Measurements from ENCODE around the gene LOXL1.

The LOXL1 gene

DNA sequence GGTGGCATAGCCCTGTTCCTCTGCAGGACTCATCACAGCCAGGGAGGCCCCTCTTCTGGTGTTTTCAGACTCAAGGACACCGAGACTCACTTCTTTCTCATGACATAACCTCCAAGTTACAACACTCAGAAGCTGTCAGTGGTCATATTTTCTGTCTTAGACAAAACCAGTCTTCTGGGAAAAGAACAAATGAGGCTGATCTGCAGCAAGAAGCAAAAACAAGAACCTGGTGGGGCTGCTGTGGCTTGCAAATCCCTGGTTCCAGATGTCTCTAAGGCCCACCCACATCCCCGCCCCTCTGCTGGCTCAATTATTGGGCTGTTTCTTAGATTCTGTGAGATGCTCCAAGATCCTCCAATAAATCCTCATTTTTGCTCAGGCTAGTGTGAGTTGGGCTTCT, 16.6 kb upstream of the LOXL1 start:
- TF ChIP-seq EP300 (IDR thresholded peaks at IDR 0.05; ENCODE audit: borderline replicate concordance) (no peak), TAF1 (IDR thresholded peaks at IDR 0.05; ENCODE audit: low read depth) (no peak), MAX (IDR thresholded peaks at IDR 0.05) (no peak), RAD21 (IDR thresholded peaks at IDR 0.05; ENCODE audit: low read depth) (no peak), TCF12 (IDR thresholded peaks at IDR 0.05; ENCODE audit: low read depth) (no peak)

GRCh38 chr15:73910522-73911303, 15.5 kb upstream of the LOXL1 start:
- TF ChIP-seq MAX (IDR thresholded peaks at IDR 0.05) (no peak), CREB1 (IDR thresholded peaks at IDR 0.05; ENCODE audit: low read depth) (no peak), TEAD4 (IDR thresholded peaks at IDR 0.05) (no peak), RAD21 (IDR thresholded peaks at IDR 0.05; ENCODE audit: low read depth) (no peak), CEBPB (IDR thresholded peaks at IDR 0.05) (no peak), EGR1 (IDR thresholded peaks at IDR 0.05) (no peak), YY1 (IDR thresholded peaks at IDR 0.05; ENCODE audit: low read depth) (no peak)

- no peak for TF ChIP-seq EGR1 (IDR thresholded peaks at IDR 0.05)
- TF ChIP-seq TEAD4 (IDR thresholded peaks at IDR 0.05) = no peak
- no peak for TF ChIP-seq TCF12 (IDR thresholded peaks at IDR 0.05; ENCODE audit: low read depth)
- no peak for TF ChIP-seq USF1 (IDR thresholded peaks at IDR 0.05)
- TF ChIP-seq ZBTB7A (IDR thresholded peaks at IDR 0.05; ENCODE audit: low read depth) = no peak
- no peak for TF ChIP-seq TAF1 (IDR thresholded peaks at IDR 0.05; ENCODE audit: low read depth)
- TF ChIP-seq MAX (IDR thresholded peaks at IDR 0.05) = no peak
- TF ChIP-seq REST (IDR thresholded peaks at IDR 0.05; ENCODE audit: low read depth) = no peak
- no peak for TF ChIP-seq YY1 (IDR thresholded peaks at IDR 0.05; ENCODE audit: low read depth)
- no peak for TF ChIP-seq FOXM1 (IDR thresholded peaks at IDR 0.05; ENCODE audit: borderline replicate concordance, low read depth)
- no peak for TF ChIP-seq RAD21 (IDR thresholded peaks at IDR 0.05; ENCODE audit: low read depth)
- TF ChIP-seq EP300 (IDR thresholded peaks at IDR 0.05; ENCODE audit: borderline replicate concordance) = no peak
- TF ChIP-seq CEBPB (IDR thresholded peaks at IDR 0.05) = no peak
- no peak for TF ChIP-seq NFIC (IDR thresholded peaks at IDR 0.05)
- no peak for TF ChIP-seq CREB1 (IDR thresholded peaks at IDR 0.05; ENCODE audit: low read depth)
These were observed 14.1 kb upstream of the LOXL1 start for GRCh38 chr15:73912030-73912596.

- TF ChIP-seq EP300 (IDR thresholded peaks at IDR 0.05; ENCODE audit: borderline replicate concordance) (no peak), MAX (IDR thresholded peaks at IDR 0.05) (no peak), CEBPB (IDR thresholded peaks at IDR 0.05) (no peak), EGR1 (IDR thresholded peaks at IDR 0.05) (no peak), REST (IDR thresholded peaks at IDR 0.05; ENCODE audit: low read depth) (no peak), ZBTB7A (IDR thresholded peaks at IDR 0.05; ENCODE audit: low read depth) (no peak), NFIC (IDR thresholded peaks at IDR 0.05) (no peak)
These were observed 12.1 kb upstream of the LOXL1 start for GRCh38 chr15:73914145-73914544.

GRCh38 chr15:73915082-73915481, 11.2 kb upstream of the LOXL1 start:
- TF ChIP-seq FOXM1 (IDR thresholded peaks at IDR 0.05; ENCODE audit: borderline replicate concordance, low read depth) (no peak), EP300 (IDR thresholded peaks at IDR 0.05; ENCODE audit: borderline replicate concordance) (no peak), CREB1 (IDR thresholded peaks at IDR 0.05; ENCODE audit: low read depth) (no peak), RAD21 (IDR thresholded peaks at IDR 0.05; ENCODE audit: low read depth) (no peak), TEAD4 (IDR thresholded peaks at IDR 0.05) (peak; percentile 64; the same call in 1 of the 2 replicates), USF1 (IDR thresholded peaks at IDR 0.05) (no peak), CEBPB (IDR thresholded peaks at IDR 0.05) (peak; percentile 77), YY1 (IDR thresholded peaks at IDR 0.05; ENCODE audit: low read depth) (no peak), REST (IDR thresholded peaks at IDR 0.05; ENCODE audit: low read depth) (no peak), NFIC (IDR thresholded peaks at IDR 0.05) (no peak), MAX (IDR thresholded peaks at IDR 0.05) (no peak), TCF12 (IDR thresholded peaks at IDR 0.05; ENCODE audit: low read depth) (no peak), EGR1 (IDR thresholded peaks at IDR 0.05) (no peak), ZBTB7A (IDR thresholded peaks at IDR 0.05; ENCODE audit: low read depth) (no peak), TAF1 (IDR thresholded peaks at IDR 0.05; ENCODE audit: low read depth) (no peak)
